VCaP (cell line): ENCODE measurements around the gene EFTUD2.

Experiments
- H3K27ac ChIP-seq: fragments of 450-650 bp; 2 replicates; pipeline ENCODE4 v1.5.1; 2017
- TF ChIP-seq, protein P1 (sequence below): fragments of 450-650 bp; conservative IDR thresholded peaks from 2 replicates; pipeline ENCODE4 v1.5.1; 2017; ENCODE audit warnings: mild to moderate bottlenecking, moderate library complexity

The EFTUD2 gene

DNA sequence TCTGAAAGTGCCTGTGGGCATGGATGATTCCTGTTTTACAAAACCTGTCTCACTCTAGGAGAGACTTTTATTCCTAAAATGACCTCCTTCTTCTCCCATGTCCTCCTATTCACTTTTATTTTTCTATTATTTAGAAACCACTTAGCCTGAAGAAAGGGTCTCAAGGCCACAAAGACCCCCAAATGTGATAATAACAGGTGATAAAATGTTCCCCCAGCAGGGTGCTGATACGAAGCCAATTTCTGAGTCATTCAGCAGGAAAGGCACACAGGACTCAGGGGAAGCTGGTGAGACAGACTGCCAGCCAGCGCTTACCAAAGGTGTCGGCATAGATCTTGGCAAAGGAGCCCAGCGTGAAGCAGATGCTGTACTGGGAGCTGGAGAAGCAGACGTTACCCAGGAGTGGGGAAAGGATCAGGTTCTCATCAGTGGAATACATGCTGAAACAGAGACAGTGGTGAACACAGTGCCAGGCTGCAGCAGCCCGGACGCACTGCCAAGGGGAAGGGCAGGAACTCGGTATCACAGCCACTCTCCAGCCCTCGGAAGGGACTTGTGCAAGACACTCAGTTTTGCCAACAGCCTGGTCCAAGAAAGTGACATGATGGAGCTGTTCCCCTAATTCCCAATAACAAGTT, 27.0 kb downstream of the EFTUD2 start:
- TF ChIP-seq, protein P1, sequence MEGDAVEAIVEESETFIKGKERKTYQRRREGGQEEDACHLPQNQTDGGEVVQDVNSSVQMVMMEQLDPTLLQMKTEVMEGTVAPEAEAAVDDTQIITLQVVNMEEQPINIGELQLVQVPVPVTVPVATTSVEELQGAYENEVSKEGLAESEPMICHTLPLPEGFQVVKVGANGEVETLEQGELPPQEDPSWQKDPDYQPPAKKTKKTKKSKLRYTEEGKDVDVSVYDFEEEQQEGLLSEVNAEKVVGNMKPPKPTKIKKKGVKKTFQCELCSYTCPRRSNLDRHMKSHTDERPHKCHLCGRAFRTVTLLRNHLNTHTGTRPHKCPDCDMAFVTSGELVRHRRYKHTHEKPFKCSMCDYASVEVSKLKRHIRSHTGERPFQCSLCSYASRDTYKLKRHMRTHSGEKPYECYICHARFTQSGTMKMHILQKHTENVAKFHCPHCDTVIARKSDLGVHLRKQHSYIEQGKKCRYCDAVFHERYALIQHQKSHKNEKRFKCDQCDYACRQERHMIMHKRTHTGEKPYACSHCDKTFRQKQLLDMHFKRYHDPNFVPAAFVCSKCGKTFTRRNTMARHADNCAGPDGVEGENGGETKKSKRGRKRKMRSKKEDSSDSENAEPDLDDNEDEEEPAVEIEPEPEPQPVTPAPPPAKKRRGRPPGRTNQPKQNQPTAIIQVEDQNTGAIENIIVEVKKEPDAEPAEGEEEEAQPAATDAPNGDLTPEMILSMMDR = no peak
- no peak overlapping the region for H3K27ac ChIP-seq

DNA sequence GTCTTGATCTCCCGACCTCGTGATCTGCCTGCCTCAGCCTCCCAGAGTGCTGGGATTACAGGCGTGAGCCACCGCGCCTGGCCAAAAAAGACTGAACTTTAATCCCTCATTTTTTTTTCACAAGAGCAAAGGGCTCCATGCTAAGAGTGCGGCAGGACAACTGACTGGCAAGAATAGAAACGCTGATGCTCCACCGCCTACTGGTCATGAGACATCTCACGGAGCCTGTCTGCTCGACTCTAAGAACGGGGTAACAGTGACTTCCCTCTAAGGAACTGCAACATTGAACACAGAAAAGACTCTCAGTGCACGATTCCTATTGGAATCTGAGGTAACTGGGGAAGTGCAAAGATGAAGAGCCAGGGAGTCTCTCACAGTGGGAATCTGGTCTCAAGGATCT, 27.7 kb downstream of the EFTUD2 start:
- TF ChIP-seq, protein P1 = no peak
- no peak overlapping the region for H3K27ac ChIP-seq

DNA sequence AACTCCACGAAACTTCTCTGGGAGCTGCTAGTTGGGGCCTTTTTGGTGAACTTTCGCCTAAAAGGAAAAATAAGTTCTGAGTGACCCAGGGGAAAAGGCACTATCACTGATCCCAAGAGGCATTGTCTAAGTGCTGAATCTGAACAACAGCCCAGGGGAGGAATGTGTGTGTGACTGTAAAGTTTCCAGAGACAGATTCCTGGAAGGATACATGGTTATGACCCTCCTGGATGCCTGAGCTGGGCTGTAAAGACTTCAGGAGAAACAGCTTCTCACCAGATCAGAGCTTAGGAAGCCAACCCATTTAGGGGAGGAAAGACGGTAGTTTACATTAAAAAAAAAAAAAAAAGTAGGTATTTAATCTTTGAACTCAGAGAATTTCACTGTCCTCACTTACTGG, 31.4 kb downstream of the EFTUD2 start:
- H3K27ac ChIP-seq = no peak overlapping the region
- TF ChIP-seq, protein P1 = no peak

DNA sequence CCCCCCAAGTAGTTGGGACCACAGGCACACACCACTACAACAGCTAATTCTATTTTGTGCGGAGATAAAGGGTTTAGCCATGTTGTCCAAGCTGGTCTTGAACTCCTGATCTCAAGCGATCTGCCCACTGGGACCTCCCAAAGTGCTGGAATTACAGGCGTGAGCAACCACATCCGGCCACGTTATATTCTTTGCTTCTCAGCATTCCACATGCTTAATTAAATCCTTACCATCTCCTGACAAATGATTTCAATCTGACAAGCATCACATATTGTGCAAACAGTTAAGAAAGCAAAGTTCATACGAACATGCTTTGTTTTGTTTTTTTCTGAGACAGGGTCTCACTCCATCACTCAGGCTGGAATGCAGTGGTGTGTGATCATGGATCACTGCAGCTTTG, 33.3 kb downstream of the EFTUD2 start:
- peak overlapping the region; percentile 5; the same call in 1 of the 2 replicates for H3K27ac ChIP-seq
- TF ChIP-seq, protein P1 = no peak

DNA sequence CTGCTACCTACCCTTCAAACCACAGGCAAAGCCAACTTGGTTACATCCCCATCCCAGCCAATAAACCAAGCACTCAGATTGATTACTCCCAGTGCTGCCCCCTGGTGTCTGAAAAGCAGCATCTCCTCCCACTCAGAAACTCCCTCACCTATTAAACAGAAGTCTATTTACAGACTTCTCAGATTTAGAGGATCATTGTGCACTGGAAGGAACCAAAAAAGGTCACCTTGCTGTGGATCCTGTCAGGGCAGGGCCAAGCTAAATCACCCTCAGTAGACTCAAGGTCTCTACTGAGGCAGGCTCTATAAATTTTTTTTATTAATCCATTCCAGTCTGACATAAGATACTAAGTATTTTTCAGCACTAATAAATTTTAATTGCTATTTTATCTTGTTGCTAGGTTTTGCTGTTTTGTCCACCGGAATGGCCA, 34.0 kb downstream of the EFTUD2 start:
- peak overlapping the region; percentile 5; the same call in 1 of the 2 replicates for H3K27ac ChIP-seq
- TF ChIP-seq, protein P1 = peak; percentile 95

DNA sequence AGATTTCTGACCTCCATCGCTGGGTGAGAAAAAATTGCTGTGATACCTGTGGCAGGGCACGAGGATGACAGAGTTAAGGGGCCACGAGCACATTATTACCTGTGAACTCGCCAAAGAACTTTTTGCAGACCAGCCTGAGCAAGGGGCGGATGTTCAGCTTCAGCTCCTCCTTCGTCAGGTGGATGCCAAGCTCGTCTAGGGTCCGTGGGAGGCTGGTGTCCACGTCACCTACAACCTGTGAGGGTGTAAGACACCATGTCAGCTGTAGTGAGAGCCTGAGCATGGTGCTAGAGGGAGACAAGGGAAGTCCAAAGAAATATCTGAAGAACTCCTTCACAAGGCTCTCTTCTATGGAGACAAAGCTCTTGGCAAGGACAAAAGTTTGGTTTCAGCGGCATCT, 34.4 kb downstream of the EFTUD2 start:
- no peak overlapping the region for H3K27ac ChIP-seq
- TF ChIP-seq, protein P1 = no peak

DNA sequence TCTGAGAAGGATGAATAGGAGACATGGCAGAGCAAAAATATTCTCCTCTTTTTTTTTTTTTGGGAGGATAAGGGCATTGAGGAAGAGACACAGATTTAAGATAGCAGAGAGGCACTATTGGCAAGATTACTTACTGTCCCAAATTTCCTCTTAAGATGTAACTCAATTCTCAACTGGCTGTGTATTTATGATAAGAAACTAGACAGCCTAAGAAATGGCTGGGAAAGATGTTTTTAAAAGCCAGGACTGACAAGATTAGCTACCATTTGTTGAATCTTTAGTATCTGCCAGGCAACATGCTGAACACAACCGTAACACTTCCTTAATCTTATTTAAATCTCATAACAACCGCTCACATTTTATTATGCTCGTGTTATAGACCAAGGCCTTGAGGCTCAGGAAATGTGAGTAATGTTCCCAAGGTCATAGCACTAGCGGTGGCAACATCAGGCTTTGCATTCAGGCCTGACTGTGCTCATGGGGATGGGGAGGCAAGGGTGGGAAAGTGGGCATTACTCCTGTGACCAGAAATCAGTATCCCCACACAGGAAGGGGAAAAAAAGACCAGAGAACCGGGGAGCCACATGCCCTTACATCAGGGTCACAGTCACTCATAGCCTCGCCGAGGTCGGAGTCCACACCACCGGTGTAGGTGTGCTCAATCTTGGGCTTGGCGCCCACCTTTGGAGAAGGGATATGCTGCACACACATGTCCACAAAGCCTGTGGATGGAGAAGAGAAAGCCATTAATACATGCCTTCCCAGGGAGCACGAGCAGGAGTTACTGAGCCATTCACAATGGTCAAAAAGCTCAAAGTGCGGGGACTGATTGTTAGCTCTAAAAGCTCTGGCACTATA, 36.0 kb downstream of the EFTUD2 start:
- TF ChIP-seq, protein P1 = no peak
- no peak overlapping the region for H3K27ac ChIP-seq
